ENCODE measurements around the gene ZNF554. TPM values are rescaled to one million over a fixed set of nuclear protein-coding genes. Genes with fewer than 3 reads are reported as not detected.

The ZNF554 gene
- polyA plus RNA-seq, 1 of the 3 experiments (the other 2 are of a cell fraction), result 1.7 TPM

DNA sequence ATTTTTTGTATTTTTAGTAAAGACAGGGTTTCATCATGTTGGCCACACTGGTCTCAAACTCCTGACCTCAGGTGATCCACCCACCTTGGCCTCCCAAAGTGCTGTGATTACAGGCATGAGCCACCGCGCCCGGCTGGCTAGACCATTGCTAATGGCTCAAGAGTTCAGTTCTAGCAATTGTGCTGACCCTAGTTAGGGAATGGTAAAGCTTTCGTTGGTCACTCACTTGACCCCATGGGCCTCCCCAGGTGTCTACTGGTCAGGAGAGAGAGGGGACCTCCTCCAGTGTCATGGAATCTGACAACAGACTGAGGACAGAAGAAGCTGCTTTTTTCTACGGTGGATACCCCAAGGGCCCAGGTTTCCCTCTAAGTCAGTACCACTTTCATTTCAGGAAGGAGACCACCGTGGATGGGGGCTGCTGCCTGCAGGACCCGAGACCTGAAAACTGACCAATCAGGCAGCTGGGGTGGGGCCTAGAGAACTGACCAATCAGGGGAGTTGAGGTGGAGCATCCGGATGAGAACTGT, 46.9 kb downstream of the ZNF554 start:
- Histone ChIP-seq H3K79me2 (ENCODE audit: insufficient read depth) (no peaks in the 10 kb centered on the region), H3K27me3 (ENCODE audit: insufficient read depth) (no peaks in the 10 kb centered on the region), H3K4me1 (ENCODE audit: control insufficient read depth in 1 of 2, insufficient read depth in 2 of 2, low read depth in 1 of 2, low read length in 1 of 2) (no peaks in the 10 kb centered on the region; a peak in 1 of 4 replicates), H4K20me1 (ENCODE audit: insufficient read depth) (no peaks in the 10 kb centered on the region), H2AFZ (ENCODE audit: low read depth) (peak overlapping the region; percentile 31; the same call in 1 of the 2 replicates), H3K36me3 (replicated peaks in 1 of 2; ENCODE audit: control insufficient read depth in 1 of 2, insufficient read depth in 2 of 2, low read length in 1 of 2) (no peaks in the 10 kb centered on the region), H3K9me2 (no peaks in the 10 kb centered on the region), H3K4me2 (peak overlapping the region; percentile 72; the same call in 1 of the 2 replicates), H3F3A (replicated peaks; ENCODE audit: insufficient read depth) (no peaks in the 10 kb centered on the region), H3K9ac (no peak overlapping the region), H3K9me3 (no peaks in the 10 kb centered on the region), H3K4me3 (ENCODE audit: low read depth in 2 of 2, low read length in 1 of 2) (peak overlapping the region; percentile 40 to 66; a peak in 3 of 4 replicates), H3K27ac (ENCODE audit: low read depth in 2 of 2, low read length in 1 of 2) (peak overlapping the region in 1 of 2 experiments; percentile 35; a peak in 1 of 4 replicates)
- DNase-seq, result no peak
- ChIA-PET POLR2A (no interaction called here), CTCF (interaction anchor here (0.9 to 1.3 kb wide), 4 partner anchors 9 to 85 kb away, joined by 3 to 5 read pairs (median 4); no protein-coding TSS in a partner anchor)
- TF ChIP-seq, protein P1, sequence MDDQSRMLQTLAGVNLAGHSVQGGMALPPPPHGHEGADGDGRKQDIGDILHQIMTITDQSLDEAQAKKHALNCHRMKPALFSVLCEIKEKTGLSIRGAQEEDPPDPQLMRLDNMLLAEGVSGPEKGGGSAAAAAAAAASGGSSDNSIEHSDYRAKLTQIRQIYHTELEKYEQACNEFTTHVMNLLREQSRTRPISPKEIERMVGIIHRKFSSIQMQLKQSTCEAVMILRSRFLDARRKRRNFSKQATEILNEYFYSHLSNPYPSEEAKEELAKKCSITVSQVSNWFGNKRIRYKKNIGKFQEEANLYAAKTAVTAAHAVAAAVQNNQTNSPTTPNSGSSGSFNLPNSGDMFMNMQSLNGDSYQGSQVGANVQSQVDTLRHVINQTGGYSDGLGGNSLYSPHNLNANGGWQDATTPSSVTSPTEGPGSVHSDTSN (IDR thresholded peaks at IDR 0.05), result no peak
- TF ChIP-seq TAF1 (IDR thresholded peaks at IDR 0.05; ENCODE audit: borderline replicate concordance, low read depth, low read length), result no peak
- TF ChIP-seq EZH2phosphoT487 (IDR thresholded peaks at IDR 0.05; ENCODE audit: borderline replicate concordance, low read depth), result no peak
- TF ChIP-seq ELF1 (IDR thresholded peaks at IDR 0.05), result no peak
- TF ChIP-seq NFIC (IDR thresholded peaks at IDR 0.05; ENCODE audit: borderline replicate concordance), result no peak
- TF ChIP-seq RAD21 (IDR thresholded peaks at IDR 0.05; ENCODE audit: low read length), result no peak
- no peak for TF ChIP-seq RCOR1 (IDR thresholded peaks at IDR 0.05; ENCODE audit: low read length)
- no peak for TF ChIP-seq NRF1 (IDR thresholded peaks at IDR 0.05; ENCODE audit: low read depth, low read length)
- TF ChIP-seq FOXJ3 (CRISPR knock-in tag; IDR thresholded peaks at IDR 0.05), result no peak
- TF ChIP-seq, protein P2, sequence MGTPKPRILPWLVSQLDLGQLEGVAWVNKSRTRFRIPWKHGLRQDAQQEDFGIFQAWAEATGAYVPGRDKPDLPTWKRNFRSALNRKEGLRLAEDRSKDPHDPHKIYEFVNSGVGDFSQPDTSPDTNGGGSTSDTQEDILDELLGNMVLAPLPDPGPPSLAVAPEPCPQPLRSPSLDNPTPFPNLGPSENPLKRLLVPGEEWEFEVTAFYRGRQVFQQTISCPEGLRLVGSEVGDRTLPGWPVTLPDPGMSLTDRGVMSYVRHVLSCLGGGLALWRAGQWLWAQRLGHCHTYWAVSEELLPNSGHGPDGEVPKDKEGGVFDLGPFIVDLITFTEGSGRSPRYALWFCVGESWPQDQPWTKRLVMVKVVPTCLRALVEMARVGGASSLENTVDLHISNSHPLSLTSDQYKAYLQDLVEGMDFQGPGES (IDR thresholded peaks at IDR 0.05; ENCODE audit: low read depth, low read length), result no peak
- TF ChIP-seq TEAD4 (IDR thresholded peaks at IDR 0.05; ENCODE audit: borderline replicate concordance, insufficient read depth), result no peak
- TF ChIP-seq MXI1 (IDR thresholded peaks at IDR 0.05; ENCODE audit: low read depth, low read length), result no peak
- no peak for TF ChIP-seq FOSL2 (IDR thresholded peaks at IDR 0.05; ENCODE audit: borderline replicate concordance, low read depth)
- TF ChIP-seq, protein P3, sequence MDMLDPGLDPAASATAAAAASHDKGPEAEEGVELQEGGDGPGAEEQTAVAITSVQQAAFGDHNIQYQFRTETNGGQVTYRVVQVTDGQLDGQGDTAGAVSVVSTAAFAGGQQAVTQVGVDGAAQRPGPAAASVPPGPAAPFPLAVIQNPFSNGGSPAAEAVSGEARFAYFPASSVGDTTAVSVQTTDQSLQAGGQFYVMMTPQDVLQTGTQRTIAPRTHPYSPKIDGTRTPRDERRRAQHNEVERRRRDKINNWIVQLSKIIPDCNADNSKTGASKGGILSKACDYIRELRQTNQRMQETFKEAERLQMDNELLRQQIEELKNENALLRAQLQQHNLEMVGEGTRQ (IDR thresholded peaks at IDR 0.05; ENCODE audit: borderline replicate concordance, low read depth, low read length), result no peak
- TF ChIP-seq, protein P4, sequence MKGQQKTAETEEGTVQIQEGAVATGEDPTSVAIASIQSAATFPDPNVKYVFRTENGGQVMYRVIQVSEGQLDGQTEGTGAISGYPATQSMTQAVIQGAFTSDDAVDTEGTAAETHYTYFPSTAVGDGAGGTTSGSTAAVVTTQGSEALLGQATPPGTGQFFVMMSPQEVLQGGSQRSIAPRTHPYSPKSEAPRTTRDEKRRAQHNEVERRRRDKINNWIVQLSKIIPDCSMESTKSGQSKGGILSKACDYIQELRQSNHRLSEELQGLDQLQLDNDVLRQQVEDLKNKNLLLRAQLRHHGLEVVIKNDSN (IDR thresholded peaks at IDR 0.05; ENCODE audit: borderline replicate concordance, low read depth), result no peak
- 39% methylated on average over 8 of the region's 8 CpGs for WGBS (ENCODE audit: low lambda C conversion rate)
